ENCODE data around the gene GXYLT1.
"Not testable (repeated sequence)": the region's sequence is repeated elsewhere in the genome, so short reads cannot be mapped to it uniquely, and the experiment has no call there.

Gene GXYLT1

DNA sequence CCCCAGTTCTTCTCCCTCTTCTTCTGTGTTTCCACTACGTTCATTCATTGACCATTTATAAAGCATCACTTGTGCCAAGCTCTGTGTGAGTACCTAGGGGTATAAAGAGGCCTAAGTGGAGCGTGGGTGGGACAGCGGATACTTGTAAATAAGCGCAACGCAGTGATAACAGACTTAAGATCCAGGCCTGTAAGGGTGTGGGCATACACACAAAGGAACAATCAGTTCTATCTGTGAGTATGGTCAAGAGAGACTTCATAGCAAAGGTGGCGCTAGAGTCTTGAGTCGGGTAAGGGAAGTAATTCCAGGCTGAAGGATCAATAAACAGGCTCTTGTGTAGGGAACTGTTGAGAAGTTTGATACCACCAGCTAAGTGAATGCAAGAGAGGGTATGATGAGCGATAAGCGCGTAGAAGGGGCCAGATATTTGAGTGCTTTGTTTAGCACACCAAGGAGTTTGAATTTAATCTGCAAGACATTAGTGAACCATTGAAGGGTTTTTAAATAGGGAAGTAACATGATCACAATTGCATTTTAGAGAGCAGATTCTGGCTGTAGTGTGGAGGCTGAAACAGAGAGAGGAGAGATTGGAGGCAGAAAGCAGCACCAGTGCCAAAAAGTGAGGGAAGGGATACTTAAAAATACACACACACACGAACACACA is 1.0 kb upstream of the GXYLT1 start:
- no peak for DNase-seq (ENCODE audit: low read depth in 2 of 2, low spot score in 1 of 2)

DNA sequence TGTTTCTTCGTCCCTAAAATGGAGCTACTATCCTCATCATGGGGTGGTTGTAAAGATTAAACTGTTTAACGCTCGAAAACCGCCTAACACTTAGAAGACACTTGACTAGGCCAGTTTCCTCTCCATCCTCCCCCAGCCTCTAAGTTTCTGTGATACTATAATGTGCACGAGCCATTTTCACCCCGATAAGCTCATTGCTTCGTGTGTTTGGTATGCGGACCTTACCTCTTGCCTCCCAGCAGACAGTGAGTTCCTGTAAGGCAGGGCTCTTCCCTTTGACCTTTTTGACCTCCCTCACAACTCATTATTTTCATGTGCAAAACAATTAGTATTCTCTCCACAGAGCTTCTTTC is 499 bp upstream of the GXYLT1 start:
- no peak for DNase-seq (ENCODE audit: low read depth in 2 of 2, low spot score in 1 of 2)

DNA sequence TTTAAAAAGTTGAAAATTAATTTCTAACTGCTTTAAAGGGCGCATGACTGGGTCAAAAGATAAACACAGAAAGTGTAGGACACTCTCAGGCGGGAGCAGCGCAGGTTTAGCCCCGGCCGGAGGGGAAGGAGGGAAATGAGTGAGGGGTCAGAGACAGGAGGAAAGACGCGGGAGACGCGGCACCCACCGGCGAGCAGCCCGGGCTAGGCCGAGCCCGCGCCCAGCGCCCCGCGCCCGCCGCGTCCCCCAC is 591 bp downstream of the GXYLT1 start:
- no peak for DNase-seq (ENCODE audit: low read depth in 2 of 2, low spot score in 1 of 2)

DNA sequence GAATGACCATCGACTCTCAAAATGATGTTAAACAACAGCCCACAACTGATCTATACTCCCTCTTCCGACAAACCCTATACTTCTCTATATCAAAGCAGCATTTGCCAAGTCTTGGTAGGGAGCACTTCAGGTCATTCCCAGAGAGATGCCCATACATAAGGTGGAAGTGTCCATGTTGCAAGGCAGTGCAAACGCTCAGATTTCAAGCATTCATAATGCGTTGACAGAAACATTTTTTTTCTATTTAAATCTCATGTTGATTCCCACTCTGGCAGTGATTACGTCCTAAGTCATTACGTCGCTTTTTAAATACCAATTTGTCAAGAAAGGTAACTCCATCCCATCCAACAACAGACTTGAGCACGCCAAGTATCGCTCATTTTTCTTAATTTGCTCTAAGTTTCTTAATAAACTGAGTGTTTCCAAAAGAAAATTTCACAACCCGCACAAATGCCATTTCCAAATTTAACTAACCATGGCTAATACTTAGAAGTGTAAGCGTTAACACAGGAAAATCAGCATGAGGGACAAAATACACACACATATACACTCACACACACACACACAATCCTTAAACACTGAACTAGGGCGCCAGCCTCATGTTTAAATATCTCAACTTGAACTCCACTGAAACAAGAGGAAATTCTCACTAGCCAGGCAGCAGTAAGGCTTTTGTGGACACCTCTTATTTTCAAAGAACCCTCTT is 1.1 kb downstream of the GXYLT1 start:
- no peak for DNase-seq (ENCODE audit: low read depth in 2 of 2, low spot score in 1 of 2)

DNA sequence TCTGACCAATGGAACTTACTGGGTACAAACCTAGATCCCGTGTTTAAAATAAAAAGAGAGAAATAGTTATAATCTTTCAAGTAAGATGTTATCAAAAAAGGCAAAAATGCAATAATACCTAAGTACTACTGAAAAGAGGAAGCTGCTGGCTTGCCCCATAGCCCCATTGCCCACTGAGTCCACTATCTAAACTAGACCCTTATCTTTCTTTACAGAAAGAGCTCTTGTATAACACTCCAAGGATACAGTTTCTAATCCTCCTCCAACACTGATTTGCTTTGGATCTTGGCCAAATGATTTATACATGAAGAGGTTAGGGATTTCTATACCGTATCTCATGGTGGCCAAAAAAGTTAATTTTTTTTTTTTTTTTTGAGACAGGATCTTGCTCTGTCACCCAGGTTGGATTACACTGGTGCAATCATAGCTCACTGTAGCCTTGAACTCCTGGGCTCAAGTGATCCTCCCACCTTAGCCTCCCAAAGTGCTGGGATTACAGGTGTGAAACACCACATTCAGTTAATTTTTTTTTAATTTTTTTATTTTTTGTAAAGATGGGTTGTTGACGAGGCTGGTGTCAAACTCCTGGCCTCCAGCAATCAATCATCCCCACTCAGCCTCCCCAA is 2.6 kb downstream of the GXYLT1 start:
- DNase-seq (ENCODE audit: low read depth in 2 of 2, low spot score in 1 of 2): no peak

DNA sequence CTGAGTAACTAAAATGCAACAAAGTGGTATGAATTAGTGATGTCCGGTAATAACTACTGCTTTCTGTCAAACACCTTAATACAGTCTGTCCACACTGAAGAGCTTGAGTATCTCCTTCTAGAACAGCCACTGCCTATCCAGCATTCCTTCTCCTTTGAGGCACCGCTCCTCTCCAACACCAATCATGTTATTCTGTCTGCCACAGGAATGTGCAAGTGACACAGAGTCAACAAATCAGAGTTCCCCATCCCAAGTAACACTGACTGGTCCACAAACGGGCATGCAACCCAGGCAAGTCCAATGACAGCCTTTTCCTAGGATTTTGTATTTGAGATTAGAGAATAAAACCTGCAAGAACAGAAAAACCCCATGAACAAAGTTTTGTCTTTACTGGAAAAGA is 3.8 kb downstream of the GXYLT1 start:
- no peak for DNase-seq (ENCODE audit: low read depth in 2 of 2, low spot score in 1 of 2)

DNA sequence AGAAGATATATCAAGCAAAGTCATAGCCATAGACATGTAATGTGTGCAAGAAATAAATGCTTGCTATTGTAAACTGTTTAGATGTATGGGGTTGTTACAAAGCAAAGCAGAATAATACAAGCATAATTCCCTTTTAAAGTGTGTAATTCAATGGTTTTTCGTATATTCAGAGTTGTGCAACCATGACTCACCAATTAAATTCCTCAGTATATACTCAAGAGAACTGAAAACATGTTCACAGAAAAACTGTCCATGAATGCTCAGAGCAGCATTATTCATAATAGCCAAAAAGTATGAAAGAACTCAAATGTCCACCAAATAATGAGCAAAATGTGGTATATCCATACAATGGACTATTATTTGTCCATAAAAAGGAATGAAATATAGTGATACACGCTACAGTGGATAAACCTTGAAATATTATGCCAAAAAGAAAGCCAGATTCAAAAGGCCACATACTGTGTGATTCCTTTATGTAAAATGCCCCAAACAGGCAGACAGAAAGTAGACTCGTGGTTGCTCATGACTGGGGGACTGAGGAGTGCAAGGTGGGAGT is 9.3 kb downstream of the GXYLT1 start:
- no peak for DNase-seq (ENCODE audit: low read depth in 2 of 2, low spot score in 1 of 2)

DNA sequence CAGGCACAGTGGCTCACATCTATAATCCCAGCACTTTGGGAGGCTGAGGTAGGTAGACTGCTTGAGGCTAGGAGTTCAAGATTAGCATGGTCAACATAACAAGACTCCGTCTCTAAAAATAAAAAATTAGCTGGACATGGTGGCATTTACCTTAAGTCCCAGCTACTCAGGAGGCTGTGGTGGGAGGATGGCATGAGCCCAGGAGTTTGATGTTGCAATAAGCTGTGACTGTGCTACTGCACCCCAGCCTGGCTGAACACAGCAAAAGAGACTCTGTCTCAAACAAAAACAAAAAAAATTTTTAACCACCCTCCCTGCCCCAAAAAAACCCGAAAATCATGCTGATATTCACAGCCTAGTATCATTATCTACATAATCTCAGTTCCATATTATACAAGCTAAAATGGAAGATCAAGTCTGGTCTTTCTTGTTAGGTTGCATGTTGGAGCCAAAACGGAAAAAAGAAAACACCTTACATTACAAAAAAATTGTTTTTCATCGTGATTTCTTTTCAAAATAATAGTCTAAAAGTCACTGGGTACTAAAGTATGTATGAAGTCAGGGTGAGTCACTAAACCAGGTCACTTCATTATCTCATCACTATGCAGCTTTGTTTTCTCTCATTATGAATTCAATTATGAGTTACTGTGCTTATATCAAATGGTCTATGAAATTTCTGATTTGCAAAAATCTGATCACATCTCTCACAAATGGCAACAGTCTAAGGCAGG is 13.8 kb downstream of the GXYLT1 start:
- DNase-seq (ENCODE audit: low read depth in 2 of 2, low spot score in 1 of 2): no peak

DNA sequence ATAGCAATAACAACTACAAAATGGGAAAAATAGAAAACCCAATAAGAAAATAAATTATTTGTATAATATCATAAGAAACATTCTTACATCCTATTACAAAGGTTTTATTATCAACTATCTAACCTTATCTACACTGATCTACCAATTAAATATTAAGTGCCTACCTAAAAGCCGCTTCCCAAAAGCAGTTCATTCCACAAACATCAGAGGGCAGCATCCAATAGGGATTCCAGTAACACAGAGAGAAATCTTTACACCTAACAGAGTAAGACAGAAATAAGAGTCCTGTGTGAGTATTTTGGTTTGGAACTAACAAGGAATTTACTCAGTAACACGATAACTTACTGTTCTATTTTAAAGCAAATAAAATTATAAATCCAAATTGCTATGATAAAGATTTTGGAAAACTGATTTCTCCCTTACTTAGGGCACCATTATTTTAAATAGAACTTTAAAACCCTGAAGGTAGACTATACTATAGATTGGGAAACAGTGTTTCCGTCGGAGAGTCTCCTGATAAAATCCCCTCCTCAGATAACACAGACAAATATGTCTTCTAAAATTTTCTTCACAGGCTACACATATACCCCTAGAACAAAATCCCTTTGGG is 15.0 kb downstream of the GXYLT1 start:
- DNase-seq (ENCODE audit: low read depth in 2 of 2, low spot score in 1 of 2): no peak

DNA sequence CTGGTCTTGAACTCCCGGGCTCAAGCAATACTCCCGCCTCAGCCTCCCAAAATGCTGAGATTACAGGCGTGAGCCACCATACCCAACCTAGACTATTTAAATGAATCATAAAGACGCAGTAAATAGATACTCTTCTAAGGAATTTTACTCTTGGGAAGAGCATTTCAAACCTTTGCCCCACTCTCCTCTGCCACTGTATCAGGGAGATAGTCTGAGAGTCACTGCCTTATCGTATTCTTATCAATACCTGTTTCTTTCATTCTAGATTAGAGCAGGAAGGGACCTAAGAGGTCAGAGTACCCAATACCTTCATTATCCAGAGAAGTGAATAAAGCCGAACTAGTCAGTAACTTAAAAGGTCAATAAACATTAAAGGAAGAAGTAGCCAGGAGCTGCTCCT is 15.8 kb downstream of the GXYLT1 start:
- DNase-seq (ENCODE audit: low read depth in 2 of 2, low spot score in 1 of 2): no peak

DNA sequence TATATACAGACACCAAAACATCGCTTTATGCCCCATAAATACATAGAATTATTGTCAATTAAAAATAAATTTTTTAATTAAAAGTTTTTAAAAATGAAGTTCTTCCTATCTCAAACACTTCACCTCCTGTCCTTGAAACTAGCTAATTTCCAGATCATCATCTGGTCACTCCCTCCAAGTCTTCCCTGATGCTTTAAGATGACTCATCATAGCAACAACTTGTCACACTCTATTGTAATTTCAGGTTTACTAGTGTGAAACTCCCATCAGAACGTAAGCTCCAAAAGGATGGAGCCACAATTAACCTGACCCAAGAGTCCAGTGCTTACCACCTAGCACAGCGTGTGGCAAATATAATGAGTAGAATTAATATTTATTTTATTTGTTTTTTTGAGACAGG is 16.3 kb downstream of the GXYLT1 start:
- no peak for DNase-seq (ENCODE audit: low read depth in 2 of 2, low spot score in 1 of 2)

DNA sequence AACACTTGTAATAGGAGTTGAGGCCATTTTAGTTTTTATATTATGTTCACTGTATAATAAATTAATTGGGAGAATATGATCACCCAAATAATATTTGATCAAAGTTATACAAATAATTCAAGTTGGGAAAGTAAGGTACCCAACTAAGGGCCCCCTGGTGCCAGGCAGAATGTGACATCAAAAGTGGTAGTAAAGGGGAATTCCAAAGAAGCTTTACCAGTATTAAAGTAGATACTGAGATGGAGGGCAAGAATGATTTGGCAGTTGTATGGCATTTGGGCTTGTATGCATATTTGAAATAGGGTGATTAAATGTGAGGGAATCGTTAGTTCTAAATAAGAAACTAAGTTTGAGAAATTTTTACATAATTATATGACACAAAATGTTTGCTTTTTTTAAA is 17.7 kb downstream of the GXYLT1 start:
- no peak for DNase-seq (ENCODE audit: low read depth in 2 of 2, low spot score in 1 of 2)

DNA sequence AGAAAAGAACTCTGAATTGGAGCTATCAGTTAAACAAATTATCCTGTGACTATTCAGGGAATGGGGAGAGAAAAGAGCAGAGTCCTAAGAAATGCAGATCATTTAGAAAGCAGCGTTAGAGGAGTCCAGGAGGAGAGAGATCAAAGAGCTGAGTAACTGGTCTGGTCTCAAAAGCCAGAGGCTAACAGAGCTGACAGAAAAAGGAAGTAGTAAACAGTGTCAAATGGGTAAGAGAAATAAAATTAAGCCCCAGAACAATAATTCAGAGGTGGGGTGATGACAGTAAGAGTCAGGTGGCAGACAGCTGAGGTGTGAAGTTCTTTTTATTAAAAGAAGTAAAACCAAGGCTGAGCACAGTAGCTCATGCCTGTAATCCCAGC is 19.3 kb downstream of the GXYLT1 start:
- no peak for DNase-seq (ENCODE audit: low read depth in 2 of 2, low spot score in 1 of 2)

DNA sequence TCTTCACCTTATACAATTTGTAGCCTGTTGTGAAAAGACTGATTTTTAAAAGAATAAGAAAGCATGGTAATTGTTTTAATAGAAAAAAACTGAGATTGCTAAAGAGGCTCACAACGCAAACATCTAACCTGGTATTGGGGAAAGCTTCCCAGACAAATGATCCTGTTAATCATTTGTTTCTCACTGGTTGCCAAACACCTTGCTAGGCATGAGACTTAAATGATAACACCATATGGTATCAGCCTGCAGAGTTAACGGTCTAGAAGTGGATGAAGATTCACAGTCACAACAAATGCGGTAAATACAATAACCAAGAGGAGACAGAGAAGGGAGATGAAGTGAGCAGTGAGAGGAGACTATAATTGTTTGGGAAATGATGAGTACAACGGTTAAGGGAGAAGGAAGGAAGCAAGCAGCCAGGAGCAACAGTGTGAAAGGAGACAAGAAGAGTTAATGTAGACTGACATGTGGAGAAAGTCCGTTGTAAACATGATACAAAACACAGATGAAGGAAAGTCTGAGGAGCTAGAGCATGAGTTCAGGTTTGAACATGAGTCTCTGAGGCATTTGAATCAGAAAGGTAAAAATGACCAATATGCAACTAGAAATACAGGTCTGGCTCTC is 19.8 kb downstream of the GXYLT1 start:
- no peak for DNase-seq (ENCODE audit: low read depth in 2 of 2, low spot score in 1 of 2)

DNA sequence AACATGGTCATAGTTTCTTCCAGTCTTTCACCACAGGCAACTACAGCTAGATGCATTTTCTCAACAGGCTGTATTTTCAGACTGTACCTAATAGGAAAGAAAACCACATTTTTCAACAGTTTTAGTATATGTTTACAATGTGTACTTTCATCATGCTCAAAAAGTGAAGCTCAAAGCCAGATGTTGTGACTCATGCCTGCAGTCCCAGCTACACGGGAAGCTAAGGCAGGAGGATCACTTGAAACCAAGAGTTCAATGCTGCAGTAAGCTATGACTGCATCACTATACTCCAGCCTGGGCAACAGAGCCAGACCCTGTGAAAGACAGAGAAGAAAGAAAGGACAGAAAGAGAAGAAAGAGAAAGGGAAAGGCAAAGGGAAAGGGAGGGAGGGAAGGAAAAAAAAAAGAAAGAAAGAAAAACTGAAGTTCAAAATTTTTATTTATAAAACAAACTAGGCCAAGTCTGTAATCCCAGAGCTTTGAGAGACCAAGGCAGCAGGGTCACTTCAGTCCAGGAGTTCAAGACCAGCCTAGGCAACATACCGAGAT is 25.5 kb downstream of the GXYLT1 start:
- no peak for DNase-seq (ENCODE audit: low read depth in 2 of 2, low spot score in 1 of 2)

DNA sequence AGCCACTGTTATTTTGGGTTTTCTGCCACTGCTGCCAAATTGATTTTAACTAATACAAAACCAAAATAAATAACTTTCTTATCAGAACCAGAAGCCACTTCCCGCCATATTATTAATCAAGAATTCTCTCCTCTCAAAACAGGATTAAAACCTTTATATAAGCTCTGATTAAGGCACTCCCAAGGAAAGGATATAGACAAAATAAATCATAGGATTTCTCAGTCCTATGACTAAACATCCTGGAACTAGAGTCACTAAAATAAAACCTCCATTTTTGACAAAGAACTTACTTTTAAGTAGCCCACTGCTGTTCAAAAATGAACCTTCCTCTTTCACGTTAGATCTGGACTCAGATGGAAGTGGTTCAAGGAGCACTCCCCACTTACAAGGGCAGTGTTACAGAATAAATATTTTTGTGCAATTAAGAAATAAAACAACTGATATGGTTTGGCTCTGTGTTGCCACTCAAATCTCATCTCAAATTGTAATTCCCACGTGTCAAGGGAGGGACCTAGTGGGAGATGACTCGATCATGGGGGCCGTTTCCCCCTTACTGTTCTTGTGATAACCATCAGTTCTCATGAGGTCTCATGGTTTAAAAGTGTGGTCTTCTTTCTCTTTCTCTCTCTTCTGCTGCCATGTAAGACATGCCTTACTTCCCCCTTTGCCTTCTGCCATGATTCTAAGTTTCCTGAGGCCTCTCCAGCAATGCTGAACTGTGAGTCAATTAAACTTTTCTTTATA is 26.4 kb downstream of the GXYLT1 start:
- no peak for DNase-seq (ENCODE audit: low read depth in 2 of 2, low spot score in 1 of 2)

DNA sequence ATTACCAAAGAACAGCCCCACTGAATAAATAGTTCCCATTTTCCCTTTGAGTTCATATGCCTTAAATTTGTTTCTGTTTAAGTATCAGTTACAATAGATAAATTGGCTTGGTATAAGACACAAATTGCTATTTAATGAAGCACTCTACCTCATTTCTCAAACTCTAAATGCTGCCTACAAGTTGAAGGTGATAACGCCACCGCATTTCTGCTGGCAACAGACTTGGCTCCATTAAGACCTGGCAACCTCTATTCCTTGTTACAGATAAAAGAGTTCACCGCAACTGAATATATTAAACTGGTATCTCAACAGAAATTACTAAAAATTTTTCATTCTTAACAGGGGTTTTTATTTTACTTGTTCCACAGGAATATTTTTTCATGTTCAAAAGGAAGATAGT is 35.6 kb downstream of the GXYLT1 start:
- DNase-seq (ENCODE audit: low read depth in 2 of 2, low spot score in 1 of 2): no peak

DNA sequence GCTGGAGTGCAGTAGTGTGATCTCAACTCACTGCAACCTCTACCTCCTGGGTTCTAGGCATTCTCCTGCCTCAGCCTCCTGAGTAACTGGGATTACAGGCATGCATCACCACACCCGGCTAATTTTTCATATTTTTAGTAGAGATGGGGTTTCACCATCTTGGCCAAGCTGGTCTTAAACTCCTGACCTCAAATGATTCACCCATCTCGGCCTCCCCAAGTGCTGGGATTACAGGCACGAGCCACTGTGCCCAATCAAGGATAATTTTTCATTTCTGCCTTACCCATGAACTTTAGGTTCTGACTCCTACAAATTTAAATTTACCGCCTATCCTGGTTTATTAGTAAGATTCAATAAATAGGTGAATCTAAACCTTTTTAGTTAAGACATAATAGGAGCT is 37.9 kb downstream of the GXYLT1 start:
- not testable (repeated sequence) for DNase-seq (ENCODE audit: low read depth in 2 of 2, low spot score in 1 of 2)

DNA sequence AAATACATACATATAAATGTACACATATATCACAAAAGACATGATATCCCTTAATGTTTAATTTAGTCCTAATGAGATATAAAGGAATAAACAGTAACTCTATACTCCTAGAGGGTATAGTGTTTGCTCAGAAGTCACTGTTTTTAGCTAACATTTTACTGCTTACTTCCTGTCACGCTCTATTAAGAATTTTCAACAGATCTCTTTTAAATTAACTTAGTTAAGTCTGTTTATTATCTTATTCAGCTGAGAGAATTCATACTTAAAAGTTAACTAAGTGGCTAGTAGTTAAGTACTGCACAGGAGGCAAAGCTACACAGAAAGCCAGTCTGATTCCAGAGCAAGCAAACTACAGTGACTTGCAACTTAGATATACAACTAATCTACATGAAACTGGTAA is 39.9 kb downstream of the GXYLT1 start:
- DNase-seq (ENCODE audit: low read depth in 2 of 2, low spot score in 1 of 2): no peak

DNA sequence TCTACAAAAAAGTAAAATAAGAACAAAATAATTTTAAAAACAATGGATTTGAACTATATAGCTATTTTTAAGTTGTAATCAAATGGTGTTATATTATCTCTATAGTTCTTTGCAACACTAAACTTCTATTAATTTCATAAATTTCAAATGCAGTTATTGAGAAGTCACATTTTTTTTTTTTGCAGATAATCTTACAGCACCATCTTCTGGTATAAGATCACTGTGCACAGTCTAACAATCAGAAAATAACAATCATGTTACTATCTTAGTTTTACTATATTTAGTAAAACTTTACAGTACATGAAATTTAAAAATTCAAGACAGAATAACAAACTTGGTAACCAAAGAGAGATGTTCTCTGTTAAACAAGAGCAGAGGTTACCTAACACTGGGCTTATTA is 40.6 kb downstream of the GXYLT1 start:
- no peak for DNase-seq (ENCODE audit: low read depth in 2 of 2, low spot score in 1 of 2)

All from stimulated activated CD8-positive, alpha-beta memory T cell treated with anti-CD3 and anti-CD28 coated beads, Interleukin-4, amount 100 ng/mL, for 1 hour (primary cell).